GM12878 (cell line): ENCODE results near the gene SMTNL1. TPM values are rescaled to one million over a fixed set of nuclear protein-coding genes. Genes with fewer than 3 reads are reported as not detected.

ENCODE experiments used
- BCL11A ChIP-seq: IDR thresholded peaks from 2 replicates; pipeline ENCODE4 v1.6.1; 2011; ENCODE audit warnings: low read depth, low read length
- BMI1 ChIP-seq: fragments of 450-650 bp; IDR thresholded peaks from 2 replicates; pipeline ENCODE4 v1.6.1; 2016; ENCODE audit warnings: mild to moderate bottlenecking, moderate library complexity, borderline replicate concordance
- CREB1 ChIP-seq: IDR thresholded peaks from 2 replicates; pipeline ENCODE4 v1.6.1; 2012; ENCODE audit warnings: low read depth, mild to moderate bottlenecking, inconsistent platforms
- CREM ChIP-seq: IDR thresholded peaks from 2 replicates; pipeline ENCODE4 v1.6.1; 2014; ENCODE audit warnings: antibody characterized with exemption, low read depth
- EGR1 ChIP-seq, 2 experiments: IDR thresholded peaks; 1 replicate in 1 of 2; 2 replicates in 1 of 2; pipeline ENCODE4 v1.6.1; 2011 to 2012; ENCODE audit warnings: low read depth in 2 of 2, low read length in 2 of 2, borderline replicate concordance in 1 of 2, mild to moderate bottlenecking in 1 of 2, moderate library complexity in 1 of 2
- EZH2 ChIP-seq: IDR thresholded peaks from 2 replicates; pipeline ENCODE4 v1.6.1; 2012; ENCODE audit warnings: low read depth, mild to moderate bottlenecking, control low read depth, inconsistent platforms, low read length, borderline replicate concordance; ENCODE audit not compliant: control insufficient read depth
- HDAC6 ChIP-seq: fragments of 200-600 bp; sonication (generic); IDR thresholded peaks from one replicate; pipeline ENCODE4 v1.8.0; 2017; ENCODE audit warnings: antibody characterized with exemption; ENCODE audit not compliant: unreplicated experiment
- JUND ChIP-seq: IDR thresholded peaks from 2 replicates; pipeline ENCODE4 v1.6.1; 2012; ENCODE audit warnings: low read depth, mild to moderate bottlenecking, low read length, improper control_type of control experiment, moderate library complexity
- LARP7 ChIP-seq: fragments of 450-650 bp; IDR thresholded peaks from 2 replicates; pipeline ENCODE4 v1.6.1; 2017; ENCODE audit warnings: mild to moderate bottlenecking
- NFXL1 ChIP-seq: fragments of 450-650 bp; IDR thresholded peaks from 2 replicates; pipeline ENCODE4 v1.6.1; 2017; ENCODE audit warnings: antibody characterized with exemption, mild to moderate bottlenecking, borderline replicate concordance
- POLR2A ChIP-seq: IDR thresholded peaks from 2 replicates; pipeline ENCODE4 v1.6.1; 2011; ENCODE audit warnings: low read depth, mild to moderate bottlenecking, low read length
- RB1 ChIP-seq: fragments of 450-650 bp; formaldehyde crosslinking; IDR thresholded peaks from 2 replicates; pipeline ENCODE4 v1.6.1; 2017; ENCODE audit warnings: mild to moderate bottlenecking, borderline replicate concordance
- SIN3A ChIP-seq: IDR thresholded peaks from 2 replicates; pipeline ENCODE4 v1.6.1; 2012; ENCODE audit warnings: low read depth, low read length, improper control_type of control experiment
- TAF1 ChIP-seq: IDR thresholded peaks from 2 replicates; pipeline ENCODE4 v1.6.1; 2011; ENCODE audit warnings: mild to moderate bottlenecking, low read depth, low read length, borderline replicate concordance
- ZBED1 ChIP-seq: IDR thresholded peaks from 2 replicates; pipeline ENCODE4 v1.6.1; 2016; ENCODE audit warnings: borderline replicate concordance
- ZNF24 ChIP-seq: fragments of 450-650 bp; IDR thresholded peaks from 2 replicates; pipeline ENCODE4 v1.6.1; 2017; ENCODE audit warnings: antibody characterized with exemption, mild to moderate bottlenecking
- ZNF274 ChIP-seq: IDR thresholded peaks from one replicate; pipeline ENCODE4 v1.8.0; 2011; ENCODE audit not compliant: insufficient read length, insufficient read depth
- polyA plus RNA-seq, 11 experiments: library from polyadenylated mRNA; depleted of rRNA in 4 of 11; unstranded in 6 of 11; stranded (reverse) in 5 of 11; fragments of >200 nt; fragmentation: Nextera tagmentation in 4 of 11; fragmentation: Illumina TruSeq in 1 of 11; extraction: Ambion mirVana in 4 of 11; extraction: Trizol in 1 of 11; gene quantifications; 1 replicate in 1 of 11; 2 replicates in 10 of 11; pipeline versions ENCODE4 v1.2.1 to v1.2.3, GENCODE V29; 2011 to 2016; ENCODE audit warnings: inconsistent platforms in 2 of 11, missing spikeins in 2 of 11, low read depth in 1 of 11
- total RNA-seq, 4 experiments: library from RNA; depleted of rRNA in 3 of 4; stranded (reverse); fragments of >200 nt in 3 of 4; fragmentation: Illumina TruSeq in 1 of 4; extraction: Trizol in 1 of 4; gene quantifications; 2 replicates each; pipeline versions ENCODE4 v1.2.1 to v1.2.3, GENCODE V29; 2013 to 2021
- TF ChIP-seq, protein P1 (sequence below): fragments of 450-650 bp; IDR thresholded peaks from 2 replicates; pipeline ENCODE4 v1.6.1; 2014; ENCODE audit warnings: mild to moderate bottlenecking
- TF ChIP-seq, protein P2 (sequence below): fragments of 450-650 bp; conservative IDR thresholded peaks from 2 replicates; pipeline ENCODE4 v1.6.1; 2017; ENCODE audit warnings: mild to moderate bottlenecking, moderate library complexity
- TF ChIP-seq, protein P3 (sequence below): fragments of 450-650 bp; IDR thresholded peaks from 2 replicates; pipeline ENCODE4 v1.6.1; 2017; ENCODE audit warnings: mild to moderate bottlenecking, low read depth, inconsistent platforms; ENCODE audit not compliant: poor library complexity, severe bottlenecking
- TF ChIP-seq, protein P4 (sequence below): IDR thresholded peaks from 2 replicates; pipeline ENCODE4 v1.6.1; 2011; ENCODE audit warnings: low read depth, low read length, improper control_type of control experiment, borderline replicate concordance
- TF ChIP-seq, protein P5 (sequence below): fragments of 450-650 bp; IDR thresholded peaks from 2 replicates; pipeline ENCODE4 v1.6.1; 2017; ENCODE audit warnings: antibody characterized with exemption, mild to moderate bottlenecking, moderate library complexity

The SMTNL1 gene
- total and polyA plus RNA-seq, 10 of the 15 experiments (the other 5 are each of a cell fraction or from before 2014, with no cell fraction given) = 0.06 to 0.17 (median 0.10) TPM; not detected in 7

DNA sequence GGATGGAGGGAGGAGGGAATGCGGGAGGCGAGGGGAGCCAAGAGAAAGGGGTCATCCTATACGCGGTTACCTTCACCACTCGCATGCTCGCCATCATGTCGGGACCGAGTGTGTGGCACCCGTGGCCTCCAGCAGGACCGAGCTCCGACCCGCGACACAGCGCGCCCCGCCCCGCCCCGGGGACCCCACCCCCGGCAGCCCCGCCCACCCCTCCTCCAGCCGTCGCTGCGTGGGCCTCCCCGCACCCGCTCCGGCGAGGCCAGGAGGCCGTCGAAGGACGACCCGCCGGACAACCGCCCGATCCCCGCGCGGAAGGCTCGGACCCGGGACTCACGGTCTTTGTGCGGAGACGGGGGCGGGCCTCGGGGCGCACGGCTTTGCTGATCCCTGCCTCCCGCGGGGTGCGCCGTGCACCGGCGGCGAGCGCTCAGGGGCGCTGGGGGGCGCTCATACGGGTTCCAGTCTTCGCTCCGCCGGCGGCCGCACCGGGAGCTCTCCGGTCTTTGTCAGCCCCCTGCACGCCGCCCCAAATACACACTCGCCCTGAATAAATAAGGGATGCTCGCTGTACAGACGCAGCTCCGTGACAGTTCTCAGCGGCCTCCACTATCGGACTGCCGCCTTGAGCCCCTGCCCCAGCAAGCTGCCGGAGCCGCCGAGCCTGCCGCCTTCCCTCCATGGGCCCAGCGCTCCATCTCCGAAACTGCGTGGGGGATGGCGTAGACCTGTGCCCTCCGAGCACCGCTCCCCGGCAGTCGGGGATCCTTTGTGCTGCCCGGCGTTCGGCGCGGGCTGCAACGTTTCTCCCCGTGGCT is 30.3 kb downstream of the SMTNL1 start, which contains the start of gene UBE2L6 (continued):
- TF ChIP-seq, protein P1, sequence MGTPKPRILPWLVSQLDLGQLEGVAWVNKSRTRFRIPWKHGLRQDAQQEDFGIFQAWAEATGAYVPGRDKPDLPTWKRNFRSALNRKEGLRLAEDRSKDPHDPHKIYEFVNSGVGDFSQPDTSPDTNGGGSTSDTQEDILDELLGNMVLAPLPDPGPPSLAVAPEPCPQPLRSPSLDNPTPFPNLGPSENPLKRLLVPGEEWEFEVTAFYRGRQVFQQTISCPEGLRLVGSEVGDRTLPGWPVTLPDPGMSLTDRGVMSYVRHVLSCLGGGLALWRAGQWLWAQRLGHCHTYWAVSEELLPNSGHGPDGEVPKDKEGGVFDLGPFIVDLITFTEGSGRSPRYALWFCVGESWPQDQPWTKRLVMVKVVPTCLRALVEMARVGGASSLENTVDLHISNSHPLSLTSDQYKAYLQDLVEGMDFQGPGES = no peak
- TF ChIP-seq CREM = no peak; the same call in 1 of the 2 replicates
- TF ChIP-seq, protein P2, sequence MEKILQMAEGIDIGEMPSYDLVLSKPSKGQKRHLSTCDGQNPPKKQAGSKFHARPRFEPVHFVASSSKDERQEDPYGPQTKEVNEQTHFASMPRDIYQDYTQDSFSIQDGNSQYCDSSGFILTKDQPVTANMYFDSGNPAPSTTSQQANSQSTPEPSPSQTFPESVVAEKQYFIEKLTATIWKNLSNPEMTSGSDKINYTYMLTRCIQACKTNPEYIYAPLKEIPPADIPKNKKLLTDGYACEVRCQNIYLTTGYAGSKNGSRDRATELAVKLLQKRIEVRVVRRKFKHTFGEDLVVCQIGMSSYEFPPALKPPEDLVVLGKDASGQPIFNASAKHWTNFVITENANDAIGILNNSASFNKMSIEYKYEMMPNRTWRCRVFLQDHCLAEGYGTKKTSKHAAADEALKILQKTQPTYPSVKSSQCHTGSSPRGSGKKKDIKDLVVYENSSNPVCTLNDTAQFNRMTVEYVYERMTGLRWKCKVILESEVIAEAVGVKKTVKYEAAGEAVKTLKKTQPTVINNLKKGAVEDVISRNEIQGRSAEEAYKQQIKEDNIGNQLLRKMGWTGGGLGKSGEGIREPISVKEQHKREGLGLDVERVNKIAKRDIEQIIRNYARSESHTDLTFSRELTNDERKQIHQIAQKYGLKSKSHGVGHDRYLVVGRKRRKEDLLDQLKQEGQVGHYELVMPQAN = peak; percentile 60; the same call in 1 of the 2 replicates
- TF ChIP-seq RB1 = 0 out of 2 replicates have a peak, but pooled peaks have one; percentile 62
- TF ChIP-seq JUND = no peak
- TF ChIP-seq ZNF274 = no peak
- no peak for TF ChIP-seq NFXL1
- TF ChIP-seq CREB1 = no peak
- no peak for TF ChIP-seq TAF1
- TF ChIP-seq, protein P3, sequence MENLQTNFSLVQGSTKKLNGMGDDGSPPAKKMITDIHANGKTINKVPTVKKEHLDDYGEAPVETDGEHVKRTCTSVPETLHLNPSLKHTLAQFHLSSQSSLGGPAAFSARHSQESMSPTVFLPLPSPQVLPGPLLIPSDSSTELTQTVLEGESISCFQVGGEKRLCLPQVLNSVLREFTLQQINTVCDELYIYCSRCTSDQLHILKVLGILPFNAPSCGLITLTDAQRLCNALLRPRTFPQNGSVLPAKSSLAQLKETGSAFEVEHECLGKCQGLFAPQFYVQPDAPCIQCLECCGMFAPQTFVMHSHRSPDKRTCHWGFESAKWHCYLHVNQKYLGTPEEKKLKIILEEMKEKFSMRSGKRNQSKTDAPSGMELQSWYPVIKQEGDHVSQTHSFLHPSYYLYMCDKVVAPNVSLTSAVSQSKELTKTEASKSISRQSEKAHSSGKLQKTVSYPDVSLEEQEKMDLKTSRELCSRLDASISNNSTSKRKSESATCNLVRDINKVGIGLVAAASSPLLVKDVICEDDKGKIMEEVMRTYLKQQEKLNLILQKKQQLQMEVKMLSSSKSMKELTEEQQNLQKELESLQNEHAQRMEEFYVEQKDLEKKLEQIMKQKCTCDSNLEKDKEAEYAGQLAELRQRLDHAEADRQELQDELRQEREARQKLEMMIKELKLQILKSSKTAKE = no peak
- TF ChIP-seq ZNF24 = no peak
- TF ChIP-seq EZH2 = no peak
- TF ChIP-seq SIN3A = 0 out of 2 replicates have a peak, but pooled peaks have one; percentile 43
- TF ChIP-seq BCL11A = no peak
- no peak for TF ChIP-seq HDAC6
- TF ChIP-seq ZBED1 = no peak
- no peak for TF ChIP-seq BMI1
- TF ChIP-seq, protein P4, sequence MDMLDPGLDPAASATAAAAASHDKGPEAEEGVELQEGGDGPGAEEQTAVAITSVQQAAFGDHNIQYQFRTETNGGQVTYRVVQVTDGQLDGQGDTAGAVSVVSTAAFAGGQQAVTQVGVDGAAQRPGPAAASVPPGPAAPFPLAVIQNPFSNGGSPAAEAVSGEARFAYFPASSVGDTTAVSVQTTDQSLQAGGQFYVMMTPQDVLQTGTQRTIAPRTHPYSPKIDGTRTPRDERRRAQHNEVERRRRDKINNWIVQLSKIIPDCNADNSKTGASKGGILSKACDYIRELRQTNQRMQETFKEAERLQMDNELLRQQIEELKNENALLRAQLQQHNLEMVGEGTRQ = no peak
- peak; percentile 84 for TF ChIP-seq LARP7
- peak in 1 of 2 experiments; percentile 56; a peak in 1 of 3 replicates for TF ChIP-seq EGR1 (IDR thresholded peaks at IDR 0.05; ENCODE audit: borderline replicate concordance in 1 of 2, low read depth in 2 of 2, low read length in 2 of 2)
- TF ChIP-seq, protein P5, sequence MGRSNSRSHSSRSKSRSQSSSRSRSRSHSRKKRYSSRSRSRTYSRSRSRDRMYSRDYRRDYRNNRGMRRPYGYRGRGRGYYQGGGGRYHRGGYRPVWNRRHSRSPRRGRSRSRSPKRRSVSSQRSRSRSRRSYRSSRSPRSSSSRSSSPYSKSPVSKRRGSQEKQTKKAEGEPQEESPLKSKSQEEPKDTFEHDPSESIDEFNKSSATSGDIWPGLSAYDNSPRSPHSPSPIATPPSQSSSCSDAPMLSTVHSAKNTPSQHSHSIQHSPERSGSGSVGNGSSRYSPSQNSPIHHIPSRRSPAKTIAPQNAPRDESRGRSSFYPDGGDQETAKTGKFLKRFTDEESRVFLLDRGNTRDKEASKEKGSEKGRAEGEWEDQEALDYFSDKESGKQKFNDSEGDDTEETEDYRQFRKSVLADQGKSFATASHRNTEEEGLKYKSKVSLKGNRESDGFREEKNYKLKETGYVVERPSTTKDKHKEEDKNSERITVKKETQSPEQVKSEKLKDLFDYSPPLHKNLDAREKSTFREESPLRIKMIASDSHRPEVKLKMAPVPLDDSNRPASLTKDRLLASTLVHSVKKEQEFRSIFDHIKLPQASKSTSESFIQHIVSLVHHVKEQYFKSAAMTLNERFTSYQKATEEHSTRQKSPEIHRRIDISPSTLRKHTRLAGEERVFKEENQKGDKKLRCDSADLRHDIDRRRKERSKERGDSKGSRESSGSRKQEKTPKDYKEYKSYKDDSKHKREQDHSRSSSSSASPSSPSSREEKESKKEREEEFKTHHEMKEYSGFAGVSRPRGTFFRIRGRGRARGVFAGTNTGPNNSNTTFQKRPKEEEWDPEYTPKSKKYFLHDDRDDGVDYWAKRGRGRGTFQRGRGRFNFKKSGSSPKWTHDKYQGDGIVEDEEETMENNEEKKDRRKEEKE = no peak
- peak; percentile 59 for TF ChIP-seq POLR2A
